ENCODE data around the gene FAM89A. TPM values are rescaled to one million over a fixed set of nuclear protein-coding genes. Genes with fewer than 3 reads are reported as not detected.

FAM89A gene
- total and polyA plus RNA-seq, 2 donors (not counting 3 experiments of a cell fraction or from before 2014, with no cell fraction given) = 21.0 to 24.0 TPM

GRCh38 chr1:231064418-231064817, 24.4 kb upstream of the FAM89A start:
- no peaks in the 10 kb centered on the region for H3K79me2 ChIP-seq (ENCODE audit: control insufficient read depth, insufficient read depth, low read length)
- dilution Hi-C loops (cut with MboI; ENCODE audit: extremely low pct_ligation_motif_present, low sequenced_read_pairs) = no loop called here
- FAIRE-seq = no peak
- H3K9ac ChIP-seq (replicated peaks; ENCODE audit: extremely low read depth, insufficient read depth, low read length) = no peak overlapping the region
- H2AFZ ChIP-seq (ENCODE audit: low read depth, low read length) = no peak overlapping the region
- CTCF ChIA-PET = no interaction called here
- H3K27me3 ChIP-seq (ENCODE audit: control insufficient read depth in 2 of 2, insufficient read depth in 2 of 2, low read length in 2 of 2) = peaks cover 0 to 4% of the 10 kb centered on the region in 2 experiments
- POLR2A ChIA-PET = no interaction called here
- no peak overlapping the region for H3K4me3 ChIP-seq (replicated peaks in 1 of 3; ENCODE audit: insufficient read depth in 1 of 3, low read depth in 1 of 3, low read length in 3 of 3)
- BruUV-seq (replicated peaks) = no TSS peak
- no peak overlapping the region for H3K4me2 ChIP-seq (ENCODE audit: insufficient read depth, low read length)
- no peaks in the 10 kb centered on the region for H3K9me3 ChIP-seq (replicated peaks; ENCODE audit: control insufficient read depth, insufficient read depth, low read length)
- no peak overlapping the region for H3K27ac ChIP-seq (ENCODE audit: insufficient read depth, low read depth, low read length)
- H4K20me1 ChIP-seq (replicated peaks; ENCODE audit: control insufficient read depth, extremely low read depth, insufficient read depth, low read length) = no peaks in the 10 kb centered on the region
- DNase-seq (ENCODE audit: low read depth, low spot score) = no peak
- no peaks in the 10 kb centered on the region for H3K9me1 ChIP-seq (replicated peaks; ENCODE audit: control insufficient read depth, extremely low read depth, insufficient read depth, low read length)
- intact Hi-C loops (cut with micrococcal nuclease) = no loop called here
- TF ChIP-seq MAX (IDR thresholded peaks at IDR 0.05; ENCODE audit: insufficient read depth, insufficient read length) (no peak), POLR2AphosphoS5 (IDR thresholded peaks at IDR 0.05; ENCODE audit: insufficient read depth, low read depth, low read length) (no peak), EZH2 (IDR thresholded peaks at IDR 0.05; ENCODE audit: borderline replicate concordance, low read depth, low read length, severe bottlenecking) (no peak), POLR2A (IDR thresholded peaks at IDR 0.05; ENCODE audit: low read depth, low read length) (no peak), FOS (IDR thresholded peaks at IDR 0.05; ENCODE audit: borderline replicate concordance, insufficient read depth, low read length) (no peak), CTCF (IDR thresholded peaks at IDR 0.05; ENCODE audit: extremely low read depth in 1 of 2, insufficient read depth in 1 of 2, low read depth in 1 of 2, low read length in 2 of 2) (no peak), GATA2 (IDR thresholded peaks at IDR 0.05; ENCODE audit: insufficient read depth, insufficient read length, low read depth, low read length) (no peak), JUN (IDR thresholded peaks at IDR 0.05; ENCODE audit: borderline replicate concordance, insufficient read depth, insufficient read length, low read depth) (no peak), MYC (IDR thresholded peaks at IDR 0.05; ENCODE audit: low read depth, low read length) (no peak)
- H3K4me1 ChIP-seq (ENCODE audit: control insufficient read depth, extremely low read depth, insufficient read depth, low read length) = peaks cover 8% of the 10 kb centered on the region
- H3K36me3 ChIP-seq (ENCODE audit: control insufficient read depth in 2 of 2, extremely low read depth in 1 of 2, insufficient read depth in 2 of 2, low read length in 2 of 2) = no peaks in the 10 kb centered on the region

Measured in endothelial cell of umbilical vein (primary cell).